ENCODE results near the gene CRYZL1. TPM values are rescaled to one million over a fixed set of nuclear protein-coding genes. Genes with fewer than 3 reads are reported as not detected.

Gene CRYZL1
- total RNA-seq, 1 donor: 25.8 TPM

DNA sequence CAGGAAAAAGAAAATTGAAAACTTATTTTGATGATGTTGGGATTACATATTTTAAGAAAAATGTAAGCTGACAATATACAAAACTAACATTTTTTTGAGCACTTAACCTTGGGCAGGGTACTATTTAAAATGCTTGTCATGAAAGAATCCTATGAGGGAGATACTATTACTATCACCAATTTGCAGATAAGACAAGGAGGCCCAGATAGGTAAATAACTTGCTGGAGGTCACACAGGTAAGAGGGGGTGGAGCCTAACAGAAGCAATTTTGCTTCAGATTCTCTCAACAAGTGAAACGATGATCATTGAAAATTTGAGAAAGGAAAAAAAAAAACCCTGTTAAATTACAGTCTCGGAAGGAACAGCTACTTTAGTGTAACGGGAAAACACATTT, 100.8 kb downstream of the CRYZL1 start:
- no peak for DNase-seq (ENCODE audit: low read depth)
- H3K4me3 ChIP-seq (ENCODE audit: low read depth, low read length): peak overlapping the region; percentile 94
- TF ChIP-seq, protein P1, sequence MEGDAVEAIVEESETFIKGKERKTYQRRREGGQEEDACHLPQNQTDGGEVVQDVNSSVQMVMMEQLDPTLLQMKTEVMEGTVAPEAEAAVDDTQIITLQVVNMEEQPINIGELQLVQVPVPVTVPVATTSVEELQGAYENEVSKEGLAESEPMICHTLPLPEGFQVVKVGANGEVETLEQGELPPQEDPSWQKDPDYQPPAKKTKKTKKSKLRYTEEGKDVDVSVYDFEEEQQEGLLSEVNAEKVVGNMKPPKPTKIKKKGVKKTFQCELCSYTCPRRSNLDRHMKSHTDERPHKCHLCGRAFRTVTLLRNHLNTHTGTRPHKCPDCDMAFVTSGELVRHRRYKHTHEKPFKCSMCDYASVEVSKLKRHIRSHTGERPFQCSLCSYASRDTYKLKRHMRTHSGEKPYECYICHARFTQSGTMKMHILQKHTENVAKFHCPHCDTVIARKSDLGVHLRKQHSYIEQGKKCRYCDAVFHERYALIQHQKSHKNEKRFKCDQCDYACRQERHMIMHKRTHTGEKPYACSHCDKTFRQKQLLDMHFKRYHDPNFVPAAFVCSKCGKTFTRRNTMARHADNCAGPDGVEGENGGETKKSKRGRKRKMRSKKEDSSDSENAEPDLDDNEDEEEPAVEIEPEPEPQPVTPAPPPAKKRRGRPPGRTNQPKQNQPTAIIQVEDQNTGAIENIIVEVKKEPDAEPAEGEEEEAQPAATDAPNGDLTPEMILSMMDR (IDR thresholded peaks at IDR 0.05; ENCODE audit: insufficient read depth, low read length): no peak

DNA sequence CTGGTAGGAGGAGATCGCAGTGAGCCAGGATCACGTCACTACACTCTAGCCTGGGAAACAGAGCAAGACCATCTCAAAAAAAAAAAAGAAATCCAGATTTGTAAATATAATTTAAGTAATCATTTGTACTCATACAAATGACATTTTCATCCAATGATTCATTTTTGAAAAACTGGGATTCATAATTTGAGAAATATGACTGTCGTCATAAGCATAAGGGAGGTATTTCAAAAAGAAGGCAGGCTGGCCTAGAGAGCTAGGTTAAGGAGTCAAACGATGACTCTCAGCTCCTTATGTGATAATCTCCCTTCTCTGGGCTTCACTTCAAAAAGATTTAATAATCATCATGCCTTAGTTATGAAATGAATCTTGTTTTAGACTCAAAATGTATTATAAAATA, 101.9 kb downstream of the CRYZL1 start:
- TF ChIP-seq, protein P1 (IDR thresholded peaks at IDR 0.05; ENCODE audit: insufficient read depth, low read length): no peak
- peak; percentile 44 for DNase-seq (ENCODE audit: low read depth)
- no peak overlapping the region for H3K4me3 ChIP-seq (ENCODE audit: low read depth, low read length)

Other genes with a start within 250 kb of the CRYZL1 start
- gene IFNGR2, start 238.3 kb downstream of the CRYZL1 start, total RNA-seq (ENCODE audit: low replicate concordance): 10.6 and 64.2 TPM in 2 replicates
- 28.7 and 33.4 TPM in 2 replicates for gene TMEM50B, start 161.8 kb downstream of the CRYZL1 start, total RNA-seq (ENCODE audit: low replicate concordance)
- 2.7 and 3.7 TPM in 2 replicates for gene DNAJC28, start 150.0 kb downstream of the CRYZL1 start, total RNA-seq (ENCODE audit: low replicate concordance)
- gene GART, start 99.6 kb downstream of the CRYZL1 start, total RNA-seq (ENCODE audit: low replicate concordance): 75.4 and 104 TPM in 2 replicates
- 138 and 178 TPM in 2 replicates for gene SON, start 98.7 kb downstream of the CRYZL1 start, total RNA-seq (ENCODE audit: low replicate concordance)
- 8.4 and 36.5 TPM in 2 replicates for gene DONSON, start 53.1 kb downstream of the CRYZL1 start, total RNA-seq (ENCODE audit: low replicate concordance)
- gene ITSN1, start 760 bp upstream of the CRYZL1 start, total RNA-seq (ENCODE audit: low replicate concordance): 35.0 and 46.5 TPM in 2 replicates

Measured in fibroblast of the aortic adventitia (primary cell).